Measurements from ENCODE around the gene VASN.
"Not testable (repeated sequence)": the region's sequence is repeated elsewhere in the genome, so short reads cannot be mapped to it uniquely, and the experiment has no call there.

VASN gene

DNA sequence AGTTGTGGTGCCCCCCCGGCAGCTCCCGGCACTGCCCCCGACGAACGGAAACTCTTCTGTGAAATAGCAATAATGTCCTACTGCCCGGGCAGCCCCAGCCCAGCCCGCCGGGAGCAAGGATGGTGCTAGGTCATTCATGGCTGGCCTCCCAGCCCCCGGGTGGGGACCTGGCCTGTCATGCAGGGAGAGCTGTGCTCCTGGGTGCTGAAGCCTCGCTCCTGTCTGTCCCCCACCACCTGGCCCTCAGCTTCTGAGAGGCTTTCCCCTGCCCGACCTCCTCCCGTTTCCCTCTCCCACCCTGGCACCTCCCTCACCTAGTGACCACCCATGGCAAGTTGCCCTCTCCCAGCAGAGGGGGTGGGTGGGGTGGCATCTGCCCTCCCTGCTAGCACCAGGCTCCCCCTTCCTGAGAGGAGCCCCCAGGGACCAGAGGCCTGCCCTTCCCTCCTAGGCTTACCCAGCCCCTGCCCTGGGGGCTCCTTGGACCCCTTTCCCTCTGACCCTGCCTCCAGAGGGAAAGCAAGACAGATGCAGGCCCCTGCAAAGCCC is 34.0 kb upstream of the VASN start:
- no peak for DNase-seq

DNA sequence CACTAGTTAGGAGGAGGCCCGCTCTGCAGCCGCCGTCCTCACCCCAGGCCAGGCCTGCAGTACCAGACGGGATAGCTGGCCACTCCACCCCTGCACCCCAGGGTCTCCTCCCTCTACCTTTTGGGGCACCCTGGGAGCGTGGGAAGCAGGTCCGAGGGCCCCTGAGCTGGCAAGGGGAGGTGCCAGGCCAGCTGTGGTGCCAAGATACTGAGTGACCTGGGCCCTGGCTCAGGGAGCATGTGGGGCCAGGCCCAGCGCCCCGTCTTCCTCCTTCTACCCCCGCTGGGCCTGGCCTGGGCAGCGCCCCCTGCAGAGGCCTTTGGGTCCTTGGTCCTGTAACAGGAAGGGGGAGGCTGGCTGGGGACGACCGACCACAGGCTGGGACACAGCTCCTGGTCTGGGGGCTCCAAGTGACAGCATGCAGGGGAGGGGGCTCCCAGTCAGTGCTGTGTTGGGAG is 33.5 kb upstream of the VASN start:
- no peak for DNase-seq

DNA sequence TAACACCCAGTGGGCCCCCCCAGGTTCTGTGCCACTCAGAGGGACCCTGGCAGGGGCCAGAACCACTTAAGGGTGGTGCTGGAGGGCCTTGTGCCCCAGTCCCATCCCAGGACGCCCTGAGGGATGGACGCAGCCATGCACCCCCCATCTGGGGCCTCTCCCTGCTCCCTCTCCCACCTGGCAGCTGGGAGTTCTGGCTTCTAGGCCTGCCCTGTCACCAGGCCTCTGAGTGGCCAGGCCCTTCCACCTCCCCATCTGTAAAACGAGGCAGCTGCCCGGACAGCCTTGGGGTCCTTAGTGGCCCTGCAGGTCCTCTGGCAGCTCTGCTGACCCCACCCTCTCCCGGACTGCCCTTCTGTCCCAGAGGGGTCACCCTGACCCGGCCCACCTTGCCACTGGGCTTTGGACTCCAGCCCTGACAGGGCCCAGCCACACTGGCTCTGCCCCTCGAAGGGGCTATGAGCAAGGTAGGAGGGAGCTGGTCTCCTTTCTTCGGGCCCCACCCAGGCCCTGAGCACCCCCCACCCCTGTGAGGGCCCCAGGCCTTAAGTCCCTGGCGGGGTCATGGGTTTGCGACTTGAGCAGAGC is 32.8 kb upstream of the VASN start:
- DNase-seq = no peak

DNA sequence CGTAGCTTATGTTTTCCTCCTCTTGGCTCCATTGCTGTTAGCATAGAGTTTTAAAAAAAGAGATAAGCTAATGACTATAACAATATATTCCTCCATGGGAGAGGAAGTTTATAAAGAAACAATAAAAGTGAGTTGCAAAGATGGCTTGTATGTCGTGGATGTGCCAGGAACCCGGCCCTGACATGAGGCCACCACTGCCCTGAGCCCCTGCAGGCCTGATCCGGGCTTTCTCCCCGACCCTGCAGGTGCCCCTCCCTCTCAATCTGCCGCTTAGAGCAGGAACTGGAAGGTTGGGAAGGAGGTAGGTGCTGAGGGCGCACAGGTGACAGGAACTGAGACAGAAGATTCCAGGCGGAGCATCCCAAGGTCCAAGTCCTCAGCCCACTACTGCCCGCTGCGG is 32.2 kb upstream of the VASN start:
- no peak for DNase-seq

DNA sequence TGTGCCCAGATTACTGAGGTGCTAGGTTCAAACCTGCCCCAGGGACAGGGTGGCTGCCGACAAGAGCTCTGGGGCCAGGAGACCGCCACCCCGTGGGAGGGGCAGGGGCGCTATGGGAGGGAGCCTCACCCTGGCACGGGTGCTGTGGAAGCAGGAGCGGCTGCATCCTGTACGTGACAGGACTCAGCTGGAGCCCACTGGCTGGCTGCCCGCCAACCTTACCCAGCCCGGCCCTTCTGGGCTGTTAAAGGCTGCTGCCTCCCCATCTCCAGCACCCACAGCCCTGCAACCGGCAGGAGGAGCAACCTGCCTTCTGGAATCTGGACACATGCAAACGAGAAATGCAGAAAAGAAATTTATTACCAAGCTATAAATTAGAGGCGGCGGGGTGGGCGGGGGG is 31.7 kb upstream of the VASN start:
- peak; percentile 25 for DNase-seq

DNA sequence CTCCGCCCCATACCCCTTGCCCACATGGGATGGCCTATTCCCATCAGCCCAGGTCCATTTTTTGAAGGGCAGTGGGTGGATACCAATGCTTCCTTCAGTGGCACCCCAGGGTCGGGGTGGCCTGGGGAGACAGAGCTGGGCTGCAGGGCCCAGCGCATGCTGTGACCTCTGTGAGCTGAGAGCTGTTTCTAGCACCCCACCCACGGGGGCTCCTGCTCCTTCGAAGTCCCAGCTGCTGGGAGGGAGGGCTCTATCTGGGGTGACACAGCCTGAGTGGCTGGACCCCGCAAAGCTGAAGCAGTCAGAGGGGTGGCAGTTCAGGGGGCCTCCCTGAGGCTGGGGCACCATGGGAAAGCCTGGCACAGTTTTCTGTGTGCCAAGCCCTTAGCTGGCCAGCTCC is 31.2 kb upstream of the VASN start:
- DNase-seq = no peak

DNA sequence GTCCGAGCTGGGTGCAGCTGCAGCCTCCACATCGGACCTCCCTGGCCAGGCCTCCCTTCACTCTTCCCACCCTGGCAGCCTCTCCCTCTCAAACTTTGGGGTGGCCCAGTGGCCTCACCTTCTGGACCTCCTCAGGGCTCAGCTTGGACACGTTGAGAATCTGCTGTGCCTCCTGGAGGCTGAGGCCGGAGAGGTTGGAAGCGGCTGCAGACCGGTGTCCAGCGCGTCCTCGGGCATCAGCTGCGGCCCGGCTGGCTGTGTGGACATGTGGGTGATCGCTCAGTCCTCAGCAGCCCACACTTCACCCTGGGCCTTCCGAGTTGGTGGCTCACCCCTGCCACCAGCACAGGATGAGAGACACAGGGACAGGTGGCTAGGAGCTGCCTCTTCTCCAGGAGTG is 30.4 kb upstream of the VASN start:
- no peak for DNase-seq

DNA sequence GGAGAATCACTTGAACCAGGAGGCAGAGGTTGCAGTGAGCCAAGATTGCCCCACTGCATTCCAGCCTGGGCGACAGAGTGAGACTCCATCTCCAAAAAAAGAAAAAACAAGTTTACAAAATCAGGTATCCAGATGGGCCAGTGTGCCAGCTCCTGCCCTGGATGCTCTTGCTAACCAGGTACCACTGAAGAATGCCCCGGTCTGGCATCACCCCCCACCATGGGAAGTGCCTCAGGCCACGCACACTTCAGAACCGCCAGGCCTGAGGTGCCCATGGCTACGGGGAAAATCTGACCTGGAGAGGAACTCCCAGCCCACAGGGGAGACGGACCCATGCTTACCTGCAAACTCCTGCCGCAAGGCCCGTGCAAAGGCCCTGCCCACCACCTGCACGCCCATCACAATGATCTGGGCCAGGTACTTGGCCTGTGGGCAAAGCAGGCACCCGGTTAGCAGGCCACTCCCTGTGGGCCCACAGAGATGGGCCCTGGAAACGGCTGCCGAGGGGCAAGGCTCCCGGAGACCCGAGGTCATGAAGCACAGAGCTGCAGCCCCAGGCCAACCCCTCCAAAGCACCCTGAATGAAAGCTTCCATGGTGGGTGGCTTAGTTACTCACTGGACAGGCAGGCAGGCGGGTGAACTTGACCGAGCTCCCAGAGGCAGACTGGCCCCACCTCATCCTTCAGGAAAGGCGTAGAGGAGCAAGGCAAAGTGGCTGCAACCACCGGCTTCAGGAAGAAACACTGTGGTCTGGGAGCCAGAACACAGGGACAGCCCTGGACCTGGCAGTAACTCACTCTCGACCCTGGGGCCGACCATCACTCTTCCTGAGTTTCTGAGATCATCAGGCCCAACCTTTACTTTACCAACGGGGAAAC is 28.5 kb upstream of the VASN start:
- no peak for DNase-seq

DNA sequence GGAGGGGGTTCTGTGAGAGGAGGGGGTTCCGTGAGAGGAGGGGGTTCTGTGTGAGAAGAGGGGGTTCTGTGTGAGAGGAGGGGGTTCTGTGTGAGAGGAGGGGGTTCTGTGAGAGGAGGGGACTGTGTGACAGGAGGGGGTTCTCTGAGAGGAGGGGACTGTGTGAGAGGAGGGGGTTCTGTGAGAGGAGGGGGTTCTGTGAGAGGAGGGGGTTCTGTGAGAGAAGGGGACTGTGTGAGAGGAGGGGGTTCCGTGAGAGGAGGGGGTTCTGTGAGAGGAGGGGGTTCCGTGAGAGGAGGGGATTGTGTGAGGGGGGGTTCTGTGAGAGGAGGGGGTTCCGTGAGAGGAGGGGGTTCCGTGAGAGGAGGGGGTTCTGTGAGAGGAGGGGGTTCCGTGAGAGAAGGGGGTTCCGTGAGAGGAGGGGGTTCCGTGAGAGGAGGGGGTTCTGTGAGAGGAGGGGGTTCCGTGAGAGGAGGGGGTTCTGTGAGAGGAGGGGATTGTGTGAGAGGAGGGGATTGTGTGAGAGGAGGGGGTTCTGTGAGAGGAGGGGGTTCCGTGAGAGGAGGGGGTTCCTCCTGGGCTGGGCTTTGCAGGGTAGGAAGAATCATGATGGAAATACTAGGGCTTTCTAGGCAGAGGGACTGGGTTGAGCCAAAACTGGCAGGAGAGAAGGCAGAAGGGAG is 27.2 kb upstream of the VASN start:
- DNase-seq = not testable (repeated sequence)

DNA sequence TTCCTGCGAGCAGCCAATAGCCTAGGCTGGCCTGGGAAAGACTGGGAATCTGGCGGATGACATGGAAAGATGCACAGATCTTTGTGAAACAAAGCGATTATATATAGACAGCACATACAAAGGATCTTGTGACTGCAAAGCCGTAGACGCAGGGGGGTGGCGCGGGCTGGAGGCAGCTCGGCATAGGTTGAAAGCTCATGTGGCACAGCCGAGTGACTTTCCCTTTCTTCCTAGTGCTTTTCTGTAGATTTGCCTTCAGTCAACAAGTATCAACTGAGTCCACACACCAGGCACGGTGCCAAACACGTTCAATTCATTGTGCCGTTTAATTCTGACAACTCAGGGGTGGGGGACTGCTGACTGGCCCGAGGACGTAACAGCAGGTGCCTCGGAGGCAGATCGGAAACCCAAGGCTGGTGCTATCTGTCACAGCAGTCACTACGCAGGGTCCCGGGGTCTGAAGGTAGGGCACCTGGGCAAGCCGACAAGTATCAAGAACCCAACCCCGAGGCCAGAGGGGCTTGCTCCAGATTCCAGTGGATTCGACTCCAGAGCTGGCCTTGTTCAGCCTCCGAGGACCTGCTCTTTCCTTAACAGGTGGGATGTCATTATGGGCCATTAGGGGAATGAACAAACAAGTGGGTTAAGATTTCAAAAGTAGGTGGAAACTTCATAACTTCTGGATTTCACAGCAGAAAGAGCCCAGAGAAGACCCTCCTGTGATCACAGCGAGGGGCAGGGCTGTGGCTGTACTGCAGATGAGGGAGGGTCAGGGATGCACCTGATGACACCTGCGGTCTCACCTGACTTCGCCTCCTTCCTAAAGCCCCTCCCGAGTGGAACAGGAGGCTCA is 26.4 kb upstream of the VASN start:
- peak; percentile 70 for DNase-seq

DNA sequence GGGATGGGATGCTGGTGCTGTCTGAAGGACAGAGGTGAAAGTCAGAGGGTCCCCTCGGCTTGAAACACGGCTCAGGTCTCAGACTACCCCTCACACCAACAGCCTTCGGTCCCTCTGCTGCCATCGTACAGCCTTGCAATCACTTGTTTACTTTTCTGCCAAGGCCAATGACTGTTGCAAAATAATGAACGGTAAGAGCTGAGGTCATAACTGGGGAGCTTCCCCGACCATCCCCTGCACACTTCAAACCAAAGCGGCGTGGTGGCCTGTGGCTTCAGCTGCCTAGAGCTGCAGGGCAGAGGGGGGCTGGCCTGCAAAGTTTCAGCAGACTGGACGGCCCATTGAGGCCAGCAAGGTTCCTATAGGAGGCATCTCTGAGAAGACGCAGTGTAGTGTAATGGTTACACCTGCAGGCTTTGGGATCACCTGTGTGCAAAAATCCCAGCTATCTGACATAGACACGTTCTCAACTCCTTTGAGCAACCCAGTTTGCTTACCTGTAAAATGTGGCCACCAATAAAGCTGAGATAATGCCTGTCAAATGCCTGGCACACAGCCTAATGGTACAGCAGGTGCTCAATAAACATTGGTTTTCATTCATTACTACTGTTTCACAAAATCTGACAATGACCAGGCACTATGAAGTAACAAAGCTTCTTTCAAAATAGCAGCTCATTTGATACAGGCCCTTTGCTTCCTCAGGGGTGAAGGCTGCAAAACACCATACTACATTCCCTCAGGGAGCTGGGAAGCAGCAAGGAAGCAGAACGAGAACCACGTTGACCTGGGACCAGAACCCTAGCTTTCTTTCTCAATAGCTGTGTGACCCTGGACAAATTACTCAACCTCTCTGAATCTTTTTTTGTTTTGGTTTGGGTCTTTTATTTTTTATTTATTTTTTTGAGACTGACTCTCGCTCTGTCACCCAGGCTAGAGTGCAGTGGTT is 25.5 kb upstream of the VASN start:
- DNase-seq = no peak

DNA sequence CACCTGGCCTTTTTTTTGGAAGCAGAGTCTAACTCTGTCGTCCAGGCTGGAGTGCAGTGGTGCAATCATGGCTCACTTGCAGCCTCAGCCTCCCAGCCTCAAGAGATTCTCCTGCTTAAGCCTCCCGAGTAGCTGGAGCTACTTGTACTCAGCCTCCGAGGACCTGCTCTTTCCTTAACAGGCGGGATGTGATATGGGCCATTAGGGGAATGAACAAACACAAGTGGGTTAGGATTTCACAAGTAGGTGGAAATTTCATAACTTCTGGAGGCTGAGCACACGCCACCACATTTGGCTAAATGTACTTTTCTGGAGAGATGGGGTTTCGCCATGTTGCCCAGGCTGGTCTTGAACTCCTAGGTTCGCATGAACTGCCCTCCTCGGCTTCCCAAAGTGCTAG is 24.6 kb upstream of the VASN start:
- DNase-seq = no peak

DNA sequence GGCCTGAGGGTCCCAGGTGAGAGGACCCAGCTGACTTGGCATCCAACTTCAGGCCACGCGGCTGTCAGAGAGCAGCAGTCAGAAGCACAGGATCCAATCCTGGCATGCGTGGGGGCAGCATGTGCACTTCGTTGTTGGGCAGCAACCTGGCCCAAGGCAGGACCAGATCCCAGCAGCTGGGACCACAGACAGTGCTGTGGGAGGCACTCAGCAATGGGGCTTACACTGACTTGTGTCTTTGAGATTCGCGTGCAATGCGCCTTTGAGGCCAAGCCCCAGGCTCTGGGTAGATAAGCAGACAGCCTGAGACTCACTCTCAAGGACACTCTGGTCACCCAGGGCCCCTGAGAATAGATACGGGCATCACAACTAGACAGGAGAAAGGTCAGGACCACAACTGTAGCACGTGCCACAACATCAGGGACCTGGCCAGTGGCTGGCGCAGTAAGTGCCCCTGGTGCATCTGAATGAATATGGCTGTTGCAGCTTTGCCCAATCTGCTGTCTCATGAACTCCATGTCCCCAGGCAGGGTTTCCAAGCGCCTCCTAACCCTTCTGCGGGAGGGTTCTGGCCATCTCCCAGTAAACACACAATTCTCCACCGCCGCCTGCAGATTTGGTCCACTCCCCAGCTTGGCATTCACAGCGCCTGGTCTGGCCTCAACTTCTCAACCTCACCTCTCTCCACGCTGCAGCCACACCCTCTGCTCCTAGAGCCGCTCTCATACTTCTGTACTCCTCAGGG is 23.7 kb upstream of the VASN start:
- no peak for DNase-seq

DNA sequence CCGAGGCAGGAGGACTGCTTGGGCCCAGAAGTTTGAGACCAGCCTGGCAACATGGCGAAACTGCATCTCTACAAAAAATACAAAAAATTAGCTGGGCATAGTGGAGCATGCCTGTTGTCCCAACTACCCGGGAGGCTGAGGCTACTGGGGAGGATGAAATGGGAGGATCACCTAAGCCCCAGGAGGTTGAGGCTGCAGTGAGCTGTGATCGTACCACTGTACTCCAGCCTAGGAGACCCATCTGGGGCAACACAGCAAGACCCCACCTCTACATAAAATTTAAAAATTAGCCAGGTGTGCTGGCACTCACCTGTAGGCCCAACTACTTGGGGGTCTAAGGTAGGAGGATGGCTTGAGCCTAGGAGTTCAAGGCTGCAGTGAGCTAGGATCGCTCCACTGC is 22.3 kb upstream of the VASN start:
- DNase-seq = no peak

DNA sequence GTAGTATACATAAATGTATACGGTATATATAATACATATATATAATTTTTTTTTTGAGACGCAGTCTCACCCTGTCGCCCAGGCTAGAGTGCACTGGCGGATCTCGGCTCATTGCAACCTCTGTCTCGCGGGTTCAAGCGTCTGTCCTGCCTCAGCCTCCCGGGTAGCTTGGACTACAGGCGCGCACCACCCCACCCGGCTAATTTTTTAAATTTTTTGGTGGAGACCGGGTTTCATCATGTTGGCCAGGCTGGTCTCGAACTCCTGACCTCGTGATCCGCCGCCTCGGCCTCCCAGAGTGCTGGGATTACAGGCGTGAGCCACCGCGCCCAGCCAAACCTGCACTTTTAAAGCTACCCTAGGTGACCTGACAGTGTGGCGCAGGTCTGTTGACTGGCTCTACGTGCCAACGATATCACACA is 21.3 kb upstream of the VASN start:
- DNase-seq = no peak

DNA sequence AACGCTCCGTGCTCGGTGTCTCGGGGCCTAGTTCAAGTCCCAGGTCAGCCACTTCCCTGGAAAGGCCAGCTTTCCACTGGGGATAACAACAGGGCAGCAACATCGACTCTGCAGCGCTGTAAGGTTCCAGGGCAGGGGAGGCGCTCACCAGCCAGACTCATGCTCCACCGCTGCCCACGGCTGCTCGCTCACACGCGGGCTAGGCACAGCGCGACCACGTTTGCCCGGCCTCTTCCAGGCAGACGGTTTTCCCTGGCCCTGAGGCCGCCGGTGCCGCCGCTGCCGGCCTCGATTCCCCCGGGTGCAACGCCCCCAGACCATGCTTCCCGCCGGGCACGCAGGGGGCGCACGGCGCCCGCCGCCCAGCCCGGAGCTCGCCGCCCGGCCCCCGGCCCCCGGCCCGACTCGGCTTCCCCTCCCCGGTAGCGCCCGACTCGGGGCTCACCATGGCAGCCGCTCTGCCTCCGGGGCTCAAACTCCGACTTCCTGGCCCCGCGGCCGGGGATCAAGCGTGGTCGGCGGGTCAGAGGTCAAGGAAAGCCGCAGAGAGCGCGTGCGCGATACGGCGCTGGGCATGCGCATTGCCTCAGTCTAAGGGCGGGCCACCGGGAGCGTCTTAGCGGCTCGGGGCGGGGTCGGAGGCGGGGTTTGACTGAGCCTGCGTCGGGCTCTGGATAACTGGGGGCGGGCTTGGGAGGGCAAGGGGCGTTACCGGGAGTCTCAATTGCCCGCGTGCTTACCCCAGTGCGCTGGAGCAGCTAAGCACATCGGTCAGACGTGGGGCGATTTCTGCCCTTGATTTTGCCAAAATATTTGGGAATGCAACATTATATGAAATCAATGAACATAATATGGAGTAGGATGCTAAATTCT is 20.6 kb upstream of the VASN start, which contains the start of gene PAM16:
PAM16 (minus strand) TSS at position 535 of the 873 bp plus-strand sequence; CDS start at position 448, 87 bp downstream.
- peak; percentile 97 for DNase-seq

DNA sequence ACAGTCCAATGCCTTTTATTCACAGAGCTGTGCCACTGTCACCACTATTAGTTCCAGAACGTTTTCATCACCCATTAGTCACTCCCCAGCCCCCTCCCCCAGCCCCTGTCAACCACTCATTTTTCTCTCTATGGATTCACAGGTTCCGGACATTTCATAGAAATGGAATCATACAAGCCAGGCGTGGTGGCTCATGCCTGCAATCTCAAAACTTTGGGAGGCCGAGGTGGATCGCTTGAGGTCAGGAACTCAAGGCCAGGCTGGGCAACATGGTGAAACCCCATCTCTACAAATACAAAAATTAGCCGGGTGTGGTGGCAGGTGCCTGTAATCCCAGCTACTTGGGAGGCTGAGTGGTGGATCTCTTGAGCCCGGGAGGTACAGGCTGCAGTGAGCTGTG is 19.8 kb upstream of the VASN start:
- no peak for DNase-seq

DNA sequence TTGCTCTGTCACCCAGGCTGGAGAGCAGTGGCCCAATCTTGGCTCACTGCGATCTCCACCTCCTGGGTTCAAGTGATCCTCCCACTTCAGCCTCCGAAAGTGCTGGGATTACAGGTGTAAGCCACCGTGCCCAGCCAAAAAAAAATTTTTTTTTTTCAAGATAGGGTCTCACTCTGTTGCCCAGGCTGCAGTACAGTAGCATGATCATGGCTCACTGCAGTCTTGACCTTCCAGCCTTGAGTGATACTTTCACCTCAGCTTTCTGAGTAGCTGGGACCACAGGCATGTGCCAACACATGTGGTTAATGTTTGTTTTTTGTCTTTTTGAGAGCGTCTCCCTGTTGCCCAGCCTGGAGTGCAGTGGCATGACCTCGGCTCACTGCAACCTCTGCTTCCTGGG is 18.8 kb upstream of the VASN start:
- DNase-seq = no peak

DNA sequence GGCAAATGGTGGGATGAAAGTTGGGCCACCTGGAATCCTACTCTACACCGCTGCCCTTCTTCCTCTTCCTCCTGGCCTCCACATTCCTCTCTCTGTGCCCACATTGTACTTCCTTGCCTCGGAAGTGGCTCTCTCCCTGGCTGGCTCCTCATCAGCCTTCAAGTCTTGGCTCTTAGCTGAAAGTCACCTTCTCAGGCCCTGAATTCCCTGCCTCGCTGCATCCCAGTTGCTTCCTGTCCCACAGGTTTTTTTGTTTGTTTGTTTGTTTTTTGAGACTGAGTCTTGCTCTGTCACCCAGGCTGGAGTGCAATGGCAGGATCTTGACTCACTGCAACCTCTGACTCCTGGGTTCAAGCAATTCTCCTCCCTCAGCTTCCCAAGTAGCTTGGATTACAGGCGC is 18.0 kb upstream of the VASN start:
- DNase-seq = no peak

Data from NCI-H2227 treated with DMSO at 0.1 percent for 48 hours (cell line).